K562 (cell line): ENCODE measurements around the gene NES. TPM values are rescaled to one million over a fixed set of nuclear protein-coding genes. Genes with fewer than 3 reads are reported as not detected.

ENCODE experiments used
- BCL6 ChIP-seq: fragments of 250-450 bp; sonication (Bioruptor Pico); IDR thresholded peaks from 2 replicates; pipeline ENCODE4 v1.4.0; 2020
- ESRRB ChIP-seq: fragments of 250-450 bp; sonication (Bioruptor Pico); IDR thresholded peaks from 2 replicates; pipeline ENCODE4 v1.5.0; 2020; ENCODE audit warnings: mild to moderate bottlenecking, moderate library complexity, borderline replicate concordance
- MEF2A ChIP-seq: IDR thresholded peaks from 2 replicates; pipeline ENCODE4 v1.6.1; 2011; ENCODE audit warnings: low read depth, mild to moderate bottlenecking, low read length, moderate library complexity; ENCODE audit not compliant: control insufficient read depth
- NR4A1 ChIP-seq, 2 experiments: fragments of 250-450 bp in 1 of 2; fragments of 450-650 bp in 1 of 2; sonication (Bioruptor Pico) in 1 of 2; IDR thresholded peaks; 2 replicates each; pipeline versions ENCODE4 v1.4.0 to v1.6.1; 2016 to 2020; ENCODE audit warnings: mild to moderate bottlenecking in 2 of 2, missing compliant biosample characterization in 1 of 2, missing genetic modification characterization in 1 of 2, moderate library complexity in 1 of 2
- RBM22 ChIP-seq: fragments of 200-400 bp; formaldehyde crosslinking; IDR thresholded peaks from 2 replicates; pipeline ENCODE4 v1.6.1; 2018; ENCODE audit warnings: low read length, low read depth; ENCODE audit not compliant: poor library complexity, severe bottlenecking
- U2AF2 ChIP-seq: fragments of 200-400 bp; formaldehyde crosslinking; optimal IDR thresholded peaks from 2 replicates; pipeline ENCODE3; 2017; ENCODE audit warnings: low read depth, mild to moderate bottlenecking, low read length
- ZBTB1 ChIP-seq: sonication (generic); formaldehyde crosslinking; IDR thresholded peaks from 2 replicates; pipeline ENCODE4 v1.8.1; 2023; ENCODE audit warnings: missing genetic modification reagents, low read depth, mild to moderate bottlenecking, borderline replicate concordance
- ZBTB8A ChIP-seq: fragments of 450-650 bp; IDR thresholded peaks from 2 replicates; pipeline ENCODE4 v1.6.1; 2018; ENCODE audit warnings: mild to moderate bottlenecking, moderate library complexity; ENCODE audit not compliant: partially characterized antibody
- ZBTB9 ChIP-seq: fragments of 450-650 bp; formaldehyde crosslinking; IDR thresholded peaks from 2 replicates; pipeline ENCODE4 v1.4.0; 2020; ENCODE audit warnings: mild to moderate bottlenecking, moderate library complexity
- ZNF274 ChIP-seq: IDR thresholded peaks from 2 replicates; pipeline ENCODE4 v1.6.1; 2011; ENCODE audit warnings: low read depth, mild to moderate bottlenecking, low read length, moderate library complexity, borderline replicate concordance
- ZNF41 ChIP-seq: fragments of 250-450 bp; sonication (Bioruptor Pico); conservative IDR thresholded peaks from 2 replicates; pipeline ENCODE4 v1.4.0; 2020; ENCODE audit warnings: mild to moderate bottlenecking
- ZNF518B ChIP-seq: fragments of 250-450 bp; sonication (Bioruptor Pico); IDR thresholded peaks from 2 replicates; pipeline ENCODE4 v1.5.0; 2021; ENCODE audit warnings: mild to moderate bottlenecking, moderate library complexity
- polyA plus RNA-seq, 8 experiments: library from polyadenylated mRNA; depleted of rRNA in 4 of 8; stranded (reverse) in 5 of 8; unstranded in 3 of 8; fragments of >200 nt; fragmentation: Nextera tagmentation in 2 of 8; fragmentation: Illumina TruSeq in 1 of 8; extraction: Ambion mirVana in 2 of 8; extraction: Trizol in 1 of 8; gene quantifications; 2 replicates each; pipeline versions ENCODE4 v1.2.1 to v1.2.3, GENCODE V29; 2011 to 2014; ENCODE audit warnings: inconsistent platforms in 1 of 8, missing spikeins in 1 of 8
- total RNA-seq, 7 experiments: library from RNA; depleted of rRNA in 6 of 7; stranded (reverse); fragments of >200 nt in 6 of 7; fragmentation: Illumina TruSeq in 2 of 7; extraction: Trizol in 2 of 7; gene quantifications; 2 replicates each; pipeline versions ENCODE4 v1.2.1 to v1.2.3, GENCODE V29; 2011 to 2021; ENCODE audit warnings: low replicate concordance in 1 of 7
- TF ChIP-seq, protein P1 (sequence below): fragments of 450-650 bp; IDR thresholded peaks from 2 replicates; pipeline ENCODE4 v1.6.1; 2016; ENCODE audit warnings: borderline replicate concordance

Gene NES
- total and polyA plus RNA-seq, 9 of the 15 experiments (the other 6 are each of a cell fraction or from before 2014, with no cell fraction given), result 0.10 to 8.6 (median 4.2) TPM

DNA sequence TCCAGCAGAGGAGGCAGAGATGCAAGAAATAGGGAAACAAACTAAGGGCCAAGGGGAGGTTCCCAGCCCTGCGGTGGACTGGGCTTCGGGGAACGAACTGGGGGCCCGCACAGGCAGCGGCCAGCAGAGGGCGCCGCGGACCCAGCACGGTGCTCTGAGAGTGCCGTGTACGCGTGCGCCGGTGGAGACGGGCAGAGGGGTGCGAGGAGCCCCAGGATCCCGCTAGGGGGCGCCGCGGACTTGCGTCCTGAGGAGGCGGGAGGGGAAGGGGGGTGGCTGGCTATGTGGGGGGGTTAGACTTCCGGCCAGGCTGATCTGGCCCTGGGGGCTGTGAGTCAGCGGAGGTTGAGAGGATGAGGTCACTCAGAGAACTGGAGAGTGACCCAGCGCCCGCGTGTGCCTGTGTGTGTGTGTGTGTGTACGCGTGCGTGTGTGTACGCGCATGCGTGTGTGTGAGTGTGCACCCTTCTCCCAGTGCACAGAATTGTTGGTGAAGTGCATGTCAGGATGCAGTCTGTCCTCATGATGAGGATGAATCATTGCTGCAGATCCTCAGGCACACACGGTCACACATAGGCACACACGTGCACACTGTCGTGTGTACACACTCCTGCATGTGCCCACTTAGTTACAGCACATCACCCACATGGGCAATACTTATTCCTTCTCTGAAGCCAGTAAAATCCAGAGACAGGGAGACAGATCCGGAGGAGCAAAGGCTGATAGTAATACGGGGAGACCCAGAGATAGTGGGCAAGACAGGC lies 17.0 kb downstream of the NES start (continued):
- no peak for TF ChIP-seq NR4A1 (CRISPR knock-in tag; IDR thresholded peaks at IDR 0.05)
- 0 out of 2 replicates have a peak, but pooled peaks have one; percentile 58 for TF ChIP-seq NR4A1 (tag; IDR thresholded peaks at IDR 0.05)
- TF ChIP-seq, protein P1, sequence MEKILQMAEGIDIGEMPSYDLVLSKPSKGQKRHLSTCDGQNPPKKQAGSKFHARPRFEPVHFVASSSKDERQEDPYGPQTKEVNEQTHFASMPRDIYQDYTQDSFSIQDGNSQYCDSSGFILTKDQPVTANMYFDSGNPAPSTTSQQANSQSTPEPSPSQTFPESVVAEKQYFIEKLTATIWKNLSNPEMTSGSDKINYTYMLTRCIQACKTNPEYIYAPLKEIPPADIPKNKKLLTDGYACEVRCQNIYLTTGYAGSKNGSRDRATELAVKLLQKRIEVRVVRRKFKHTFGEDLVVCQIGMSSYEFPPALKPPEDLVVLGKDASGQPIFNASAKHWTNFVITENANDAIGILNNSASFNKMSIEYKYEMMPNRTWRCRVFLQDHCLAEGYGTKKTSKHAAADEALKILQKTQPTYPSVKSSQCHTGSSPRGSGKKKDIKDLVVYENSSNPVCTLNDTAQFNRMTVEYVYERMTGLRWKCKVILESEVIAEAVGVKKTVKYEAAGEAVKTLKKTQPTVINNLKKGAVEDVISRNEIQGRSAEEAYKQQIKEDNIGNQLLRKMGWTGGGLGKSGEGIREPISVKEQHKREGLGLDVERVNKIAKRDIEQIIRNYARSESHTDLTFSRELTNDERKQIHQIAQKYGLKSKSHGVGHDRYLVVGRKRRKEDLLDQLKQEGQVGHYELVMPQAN, result peak; percentile 83
- no peak for TF ChIP-seq ZNF274
- TF ChIP-seq RBM22, result peak; percentile 64
- no peak for TF ChIP-seq ZBTB8A
- TF ChIP-seq ZBTB9 (CRISPR knock-in tag), result no peak
- no peak; the same call in 1 of the 2 replicates for TF ChIP-seq ZBTB1 (CRISPR knock-in tag)
- no peak for TF ChIP-seq ZNF41 (CRISPR knock-in tag)
- no peak; the same call in 1 of the 2 replicates for TF ChIP-seq ESRRB
- TF ChIP-seq BCL6, result no peak
- TF ChIP-seq ZNF518B (CRISPR knock-in tag), result no peak
- TF ChIP-seq MEF2A, result peak; percentile 39; the same call in 1 of the 2 replicates
- TF ChIP-seq U2AF2, result no peak
